OCI-LY7 (cell line): ENCODE measurements around the gene MSRB1. TPM values are rescaled to one million over a fixed set of nuclear protein-coding genes. Genes with fewer than 3 reads are reported as not detected.

Experiments used
- BruUV-seq: library from RNA; stranded (reverse); fragments of 400-500 nt; replicated peaks from 2 replicates; lab custom pipeline; 2021; lab: Mats Ljungman, UMichigan
- CTCF ChIA-PET: fragments of 300-600 bp; sonication (Branson Sonifier 250); formaldehyde crosslinking; loops from one replicate; lab custom pipeline; 2022; ENCODE audit warnings: antibody characterized with exemption; ENCODE audit not compliant: unreplicated experiment; lab: Charles Lee
- POLR2A ChIA-PET: fragments of 300-600 bp; sonication (Branson Sonifier 250); formaldehyde crosslinking; loops from one replicate; lab custom pipeline; 2022; ENCODE audit warnings: antibody characterized with exemption; lab: Charles Lee
- DNase-seq: peaks from one replicate; pipeline ENCODE4 v3.0.0-alpha.2; 2015; ENCODE audit warnings: low spot score
- H2AFZ ChIP-seq: fragments of 200-600 bp; sonication (generic), shearing (Covaris generic); 2 replicates; pipeline ENCODE4 v1.6.1; 2014; ENCODE audit warnings: mild to moderate bottlenecking, antibody characterized with exemption, low read length, moderate library complexity
- H3K27ac ChIP-seq: fragments of 200-600 bp; sonication (generic); 2 replicates; pipeline ENCODE4 v1.5.1; 2014; ENCODE audit warnings: mixed run types, low read depth, mild to moderate bottlenecking, moderate library complexity, low read length, inconsistent platforms; ENCODE audit not compliant: poor library complexity, severe bottlenecking
- H3K36me3 ChIP-seq: fragments of 200-600 bp; sonication (generic); 2 replicates; pipeline ENCODE4 v1.6.1; 2014; ENCODE audit warnings: mild to moderate bottlenecking, antibody characterized with exemption, low read length, moderate library complexity, mixed read lengths; ENCODE audit not compliant: insufficient read depth
- H3K4me1 ChIP-seq: fragments of 200-600 bp; sonication (generic); 2 replicates; pipeline ENCODE4 v1.5.1; 2014; ENCODE audit warnings: mild to moderate bottlenecking, low read length; ENCODE audit not compliant: insufficient read depth, poor library complexity, severe bottlenecking
- H3K4me2 ChIP-seq: fragments of 200-600 bp; sonication (generic); 2 replicates; pipeline ENCODE4 v1.6.1; 2014; ENCODE audit warnings: mild to moderate bottlenecking, low read length
- H3K4me3 ChIP-seq: fragments of 200-600 bp; sonication (generic); 2 replicates; pipeline ENCODE4 v1.5.1; 2014; ENCODE audit warnings: mild to moderate bottlenecking, low read depth, low read length; ENCODE audit not compliant: poor library complexity, severe bottlenecking
- H3K79me2 ChIP-seq: fragments of 200-600 bp; sonication (generic); 2 replicates; pipeline ENCODE4 v1.6.1; 2016; ENCODE audit warnings: low read depth, mild to moderate bottlenecking, low read length, moderate library complexity, mixed read lengths; ENCODE audit not compliant: insufficient read depth
- H3K9me2 ChIP-seq: fragments of 200-600 bp; sonication (generic); 2 replicates; pipeline ENCODE4 v1.6.1; 2016; ENCODE audit warnings: mild to moderate bottlenecking, low read length, mixed read lengths; ENCODE audit not compliant: insufficient read depth
- H3K9me3 ChIP-seq: fragments of 200-600 bp; sonication (generic); 2 replicates; pipeline ENCODE4 v1.6.1; 2014; ENCODE audit warnings: mild to moderate bottlenecking, mixed run types, low read length, mixed read lengths
- H4K20me1 ChIP-seq: fragments of 200-600 bp; sonication (generic); 2 replicates; pipeline ENCODE4 v1.6.1; 2014; ENCODE audit warnings: mild to moderate bottlenecking, antibody characterized with exemption, low read length, moderate library complexity, mixed read lengths; ENCODE audit not compliant: insufficient read depth
- EZH2phosphoT487 ChIP-seq: fragments of 200-600 bp; sonication (generic); IDR thresholded peaks from 2 replicates; pipeline ENCODE4 v1.6.1; 2018; ENCODE audit warnings: low read depth, borderline replicate concordance, mild to moderate bottlenecking, mixed run types, antibody characterized with exemption, low read length, moderate library complexity, mixed read lengths
- intact Hi-C: fragments of 100-400 bp; cut with micrococcal nuclease; formaldehyde crosslinking; loops from one replicate; pipeline ENCODE4 v1.10.0; 2022; ENCODE audit not compliant: unreplicated experiment
- total RNA-seq, 2 experiments: library from RNA; depleted of rRNA in 1 of 2; stranded (reverse); fragments of >200 nt in 1 of 2; shearing (Covaris generic) in 1 of 2; gene quantifications; 2 replicates each; pipeline ENCODE4 v1.2.3, GENCODE V29; 2014 to 2022
- TF ChIP-seq, protein P1 (sequence below): fragments of 200-600 bp; sonication (generic); conservative IDR thresholded peaks from 2 replicates; pipeline ENCODE4 v1.5.1; 2014; ENCODE audit warnings: mild to moderate bottlenecking, antibody characterized with exemption, low read length, moderate library complexity, mixed read lengths

MSRB1 gene
- total RNA-seq, 2 experiments from 2014 or later: 9.0 to 17.6 TPM

DNA sequence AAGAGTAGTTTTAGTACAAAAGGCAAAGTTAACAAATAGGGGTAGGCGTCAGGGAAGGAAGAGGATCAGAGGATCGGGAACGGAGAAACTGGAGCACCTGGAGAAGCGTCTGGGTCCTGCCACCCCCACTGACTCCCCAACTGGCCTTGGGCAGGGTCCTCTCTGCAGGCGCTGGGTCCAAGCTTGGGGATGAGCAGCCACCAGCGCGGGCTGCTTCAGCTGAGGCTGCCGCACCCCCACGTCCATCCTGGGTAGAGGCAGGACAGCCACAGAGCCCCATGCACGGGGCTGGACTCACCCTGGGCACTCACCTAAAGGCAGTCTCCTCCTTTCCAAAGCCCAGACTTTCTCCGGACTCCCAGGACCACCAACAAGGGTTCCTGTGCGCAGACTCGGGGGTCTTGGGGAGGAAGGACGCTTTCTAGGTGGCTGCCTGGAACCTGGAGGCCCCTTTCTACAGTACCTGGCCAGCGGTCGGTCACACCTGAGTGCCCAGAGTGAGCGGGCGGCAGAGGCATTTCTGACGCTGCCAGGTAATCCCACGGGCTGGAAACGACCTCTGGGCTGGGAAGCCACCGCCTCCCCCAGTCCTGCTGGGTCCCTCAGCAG lies 25.8 kb downstream of the MSRB1 start:
- Histone ChIP-seq H2AFZ (no peak overlapping the region), H4K20me1 (no peaks in the 10 kb centered on the region), H3K4me3 (no peak overlapping the region), H3K4me2 (no peak overlapping the region), H3K27ac (no peak overlapping the region), H3K9me2 (no peaks in the 10 kb centered on the region), H3K4me1 (peaks cover 2% of the 10 kb centered on the region), H3K36me3 (no peaks in the 10 kb centered on the region), H3K9me3 (no peaks in the 10 kb centered on the region), H3K79me2 (no peaks in the 10 kb centered on the region)
- DNase-seq: no peak
- no TSS peak for BruUV-seq
- TF ChIP-seq, protein P1, sequence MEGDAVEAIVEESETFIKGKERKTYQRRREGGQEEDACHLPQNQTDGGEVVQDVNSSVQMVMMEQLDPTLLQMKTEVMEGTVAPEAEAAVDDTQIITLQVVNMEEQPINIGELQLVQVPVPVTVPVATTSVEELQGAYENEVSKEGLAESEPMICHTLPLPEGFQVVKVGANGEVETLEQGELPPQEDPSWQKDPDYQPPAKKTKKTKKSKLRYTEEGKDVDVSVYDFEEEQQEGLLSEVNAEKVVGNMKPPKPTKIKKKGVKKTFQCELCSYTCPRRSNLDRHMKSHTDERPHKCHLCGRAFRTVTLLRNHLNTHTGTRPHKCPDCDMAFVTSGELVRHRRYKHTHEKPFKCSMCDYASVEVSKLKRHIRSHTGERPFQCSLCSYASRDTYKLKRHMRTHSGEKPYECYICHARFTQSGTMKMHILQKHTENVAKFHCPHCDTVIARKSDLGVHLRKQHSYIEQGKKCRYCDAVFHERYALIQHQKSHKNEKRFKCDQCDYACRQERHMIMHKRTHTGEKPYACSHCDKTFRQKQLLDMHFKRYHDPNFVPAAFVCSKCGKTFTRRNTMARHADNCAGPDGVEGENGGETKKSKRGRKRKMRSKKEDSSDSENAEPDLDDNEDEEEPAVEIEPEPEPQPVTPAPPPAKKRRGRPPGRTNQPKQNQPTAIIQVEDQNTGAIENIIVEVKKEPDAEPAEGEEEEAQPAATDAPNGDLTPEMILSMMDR: no peak
- no peak for TF ChIP-seq EZH2phosphoT487
- intact Hi-C loops: no loop called here
- POLR2A ChIA-PET: no interaction called here
- CTCF ChIA-PET: no interaction called here

DNA sequence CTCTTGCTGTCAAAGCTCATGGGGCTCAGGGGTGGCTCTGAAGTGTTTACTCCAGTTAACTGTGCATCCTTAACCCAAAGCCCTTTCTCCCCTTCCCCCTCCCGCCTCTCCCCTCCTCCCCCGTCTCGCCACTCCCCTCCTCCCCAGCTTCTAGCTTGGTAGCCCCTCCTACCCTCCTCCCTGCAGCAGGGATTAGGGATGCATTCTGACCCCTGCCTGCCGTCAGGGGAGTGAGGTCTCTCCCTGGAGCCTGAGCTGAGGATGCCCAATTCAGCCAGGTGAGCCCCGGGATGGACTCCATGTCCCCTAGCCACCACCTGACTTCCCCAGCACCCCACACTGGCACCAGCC lies 26.4 kb downstream of the MSRB1 start:
- Histone ChIP-seq H3K4me2 (no peak overlapping the region), H4K20me1 (no peaks in the 10 kb centered on the region), H3K4me1 (peaks cover 2% of the 10 kb centered on the region), H2AFZ (no peak overlapping the region), H3K9me2 (no peaks in the 10 kb centered on the region), H3K9me3 (no peaks in the 10 kb centered on the region), H3K4me3 (no peak overlapping the region), H3K36me3 (no peaks in the 10 kb centered on the region), H3K79me2 (no peaks in the 10 kb centered on the region), H3K27ac (no peak overlapping the region)
- intact Hi-C loops: no loop called here
- DNase-seq: no peak
- TF ChIP-seq, protein P1: no peak
- TF ChIP-seq EZH2phosphoT487: no peak
- POLR2A ChIA-PET: no interaction called here
- CTCF ChIA-PET: no interaction called here
- no TSS peak for BruUV-seq

DNA sequence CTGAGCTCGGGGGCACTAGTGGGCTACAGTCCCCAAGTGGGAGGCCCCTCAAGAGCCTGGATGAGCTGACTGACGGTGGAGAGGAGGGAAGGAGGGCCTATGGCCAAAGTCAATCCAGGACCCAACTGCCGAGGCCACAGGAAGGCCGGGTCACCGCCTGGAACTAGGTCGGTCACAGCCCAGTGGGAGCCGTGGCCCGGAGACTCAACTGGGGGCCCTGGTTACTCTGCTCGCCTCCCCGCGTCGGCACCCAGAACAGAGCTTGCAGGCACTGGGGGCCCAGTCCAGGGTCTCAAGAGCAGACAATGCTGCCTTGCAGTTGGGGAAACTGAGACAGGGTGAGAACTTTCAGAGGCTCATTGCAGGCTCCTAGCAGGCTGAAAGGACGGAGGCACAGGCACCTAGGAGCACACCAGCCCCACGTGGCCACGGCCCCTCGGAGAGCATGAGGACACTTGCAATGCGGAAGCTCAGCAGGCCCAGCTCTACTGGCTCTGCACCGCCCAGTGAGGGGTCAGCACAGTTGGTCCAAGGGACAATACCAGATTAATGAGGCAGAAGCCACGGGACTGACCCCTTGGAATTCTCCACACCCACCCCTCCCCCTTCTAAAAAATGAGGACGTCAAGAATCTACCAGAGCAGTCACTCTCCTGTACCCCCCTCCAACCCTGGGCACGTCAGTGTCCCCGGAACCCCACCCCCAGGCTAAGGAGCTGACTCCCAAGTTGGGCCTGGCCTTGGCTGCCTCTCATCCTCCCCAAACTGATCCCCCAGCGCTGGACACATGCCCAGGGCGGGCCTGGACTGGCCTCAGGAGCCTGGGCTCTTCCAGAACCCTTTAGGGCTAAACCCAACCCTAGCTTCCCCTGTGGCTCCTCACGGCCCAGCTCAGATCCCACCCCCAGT lies 27.0 kb downstream of the MSRB1 start:
- no peaks in the 10 kb centered on the region for H4K20me1 ChIP-seq
- H3K9me2 ChIP-seq: no peaks in the 10 kb centered on the region
- no TSS peak for BruUV-seq
- ChIA-PET CTCF (no interaction called here), POLR2A (no interaction called here)
- no peak overlapping the region for H2AFZ ChIP-seq
- no peak overlapping the region for H3K4me3 ChIP-seq
- H3K4me1 ChIP-seq: peaks cover 2% of the 10 kb centered on the region
- intact Hi-C loops: no loop called here
- H3K4me2 ChIP-seq: no peak overlapping the region
- H3K36me3 ChIP-seq: no peaks in the 10 kb centered on the region
- no peak for DNase-seq
- no peaks in the 10 kb centered on the region for H3K9me3 ChIP-seq
- H3K79me2 ChIP-seq: no peaks in the 10 kb centered on the region
- no peak for TF ChIP-seq EZH2phosphoT487
- TF ChIP-seq, protein P1: no peak
- no peak overlapping the region for H3K27ac ChIP-seq
